H9 (cell line): ENCODE results near the gene TTF2. TPM values are rescaled to one million over a fixed set of nuclear protein-coding genes. Genes with fewer than 3 reads are reported as not detected.

Source experiments
- DNase-seq: peaks from one replicate; pipeline ENCODE4 v3.0.0-alpha.2; 2017
- H2AFZ ChIP-seq: one replicate; pipeline ENCODE4 v1.6.1; 2013; ENCODE audit warnings: mild to moderate bottlenecking, low read length, control low read depth, moderate library complexity
- H2AK5ac ChIP-seq: 2 replicates; pipeline ENCODE4 v1.6.1; 2013; ENCODE audit warnings: low read length, control low read depth, mixed read lengths; ENCODE audit not compliant: insufficient read length
- H2BK120ac ChIP-seq: one replicate; pipeline ENCODE4 v1.6.1; 2013; ENCODE audit warnings: low read depth, mild to moderate bottlenecking, low read length, control low read depth, inconsistent platforms; ENCODE audit not compliant: poor library complexity, severe bottlenecking
- H2BK12ac ChIP-seq: 2 replicates; pipeline ENCODE4 v1.6.1; 2013; ENCODE audit warnings: low read length, control low read depth, mixed read lengths, low read depth; ENCODE audit not compliant: insufficient read length
- H2BK15ac ChIP-seq: 2 replicates; pipeline ENCODE4 v1.6.1; 2013; ENCODE audit warnings: low read depth, low read length, control low read depth
- H2BK20ac ChIP-seq: one replicate; pipeline ENCODE4 v1.6.1; 2013; ENCODE audit warnings: low read depth, mild to moderate bottlenecking, low read length, control low read depth, inconsistent platforms; ENCODE audit not compliant: poor library complexity, severe bottlenecking
- H2BK5ac ChIP-seq: 2 replicates; pipeline ENCODE4 v1.6.1; 2013; ENCODE audit warnings: low read length, control low read depth, mixed read lengths; ENCODE audit not compliant: insufficient read length
- H3K14ac ChIP-seq: 2 replicates; pipeline ENCODE4 v1.6.1; 2013; ENCODE audit warnings: low read length, control low read depth; ENCODE audit not compliant: insufficient read depth
- H3K18ac ChIP-seq: 2 replicates; pipeline ENCODE4 v1.6.1; 2013; ENCODE audit warnings: low read depth, mild to moderate bottlenecking, mixed read lengths, low read length, control low read depth; ENCODE audit not compliant: insufficient read length
- H3K23ac ChIP-seq: 2 replicates; pipeline ENCODE4 v1.6.1; 2013; ENCODE audit warnings: low read length, control low read depth, mixed read lengths, low read depth; ENCODE audit not compliant: insufficient read length
- H3K23me2 ChIP-seq: 2 replicates; pipeline ENCODE4 v1.6.1; 2013; ENCODE audit warnings: low read depth, mild to moderate bottlenecking, mixed read lengths, low read length, control low read depth; ENCODE audit not compliant: insufficient read length, poor library complexity, severe bottlenecking
- H3K27ac ChIP-seq: 2 replicates; pipeline ENCODE4 v1.5.1; 2013; ENCODE audit warnings: low read length, control low read depth, mixed read lengths, low read depth; ENCODE audit not compliant: insufficient read length
- H3K27me3 ChIP-seq: 2 replicates; pipeline ENCODE4 v1.6.1; 2013; ENCODE audit warnings: low read length, control low read depth, inconsistent platforms; ENCODE audit not compliant: insufficient read depth
- H3K4ac ChIP-seq: 2 replicates; pipeline ENCODE4 v1.6.1; 2013; ENCODE audit warnings: low read depth, mild to moderate bottlenecking, control low read depth, inconsistent platforms, low read length, moderate library complexity
- H3K4me1 ChIP-seq: 2 replicates; pipeline ENCODE4 v1.6.1; 2013; ENCODE audit warnings: low read length, control low read depth, inconsistent platforms; ENCODE audit not compliant: insufficient read depth
- H3K4me2 ChIP-seq: 2 replicates; pipeline ENCODE4 v1.6.1; 2013; ENCODE audit warnings: low read length, control low read depth, mixed read lengths; ENCODE audit not compliant: insufficient read length, insufficient read depth
- H3K56ac ChIP-seq: 2 replicates; pipeline ENCODE4 v1.6.1; 2013; ENCODE audit warnings: low read depth, mild to moderate bottlenecking, mixed read lengths, low read length, control low read depth; ENCODE audit not compliant: insufficient read length
- H3K79me1 ChIP-seq: 2 replicates; pipeline ENCODE4 v1.6.1; 2013; ENCODE audit warnings: low read depth, mild to moderate bottlenecking, moderate library complexity, low read length, control low read depth, inconsistent platforms; ENCODE audit not compliant: insufficient read depth, poor library complexity, severe bottlenecking
- H3K79me2 ChIP-seq: 2 replicates; pipeline ENCODE4 v1.6.1; 2013; ENCODE audit warnings: low read length, control low read depth, inconsistent platforms; ENCODE audit not compliant: insufficient read depth
- H3K9ac ChIP-seq: 2 replicates; pipeline ENCODE4 v1.6.1; 2013; ENCODE audit warnings: low read length, control low read depth, mixed read lengths; ENCODE audit not compliant: insufficient read length; ENCODE audit errors: extremely low read depth
- H3K9me3 ChIP-seq: one replicate; pipeline ENCODE4 v1.6.1; 2013; ENCODE audit warnings: low read depth, low read length, inconsistent platforms; ENCODE audit not compliant: control insufficient read depth
- H3T11ph ChIP-seq: one replicate; pipeline ENCODE4 v1.6.1; 2013; ENCODE audit warnings: mild to moderate bottlenecking, low read length, control low read depth, inconsistent platforms
- H4K20me1 ChIP-seq: one replicate; pipeline ENCODE4 v1.6.1; 2013; ENCODE audit not compliant: control insufficient read depth, insufficient read length, insufficient read depth
- H4K5ac ChIP-seq: 2 replicates; pipeline ENCODE4 v1.6.1; 2013; ENCODE audit warnings: low read depth, mild to moderate bottlenecking, mixed read lengths, low read length, control low read depth; ENCODE audit not compliant: insufficient read length
- H4K8ac ChIP-seq: replicated peaks from 2 replicates; pipeline ENCODE4 v1.6.1; 2013; ENCODE audit warnings: low read length, control low read depth, mixed read lengths, low read depth; ENCODE audit not compliant: insufficient read length
- H4K91ac ChIP-seq: 2 replicates; pipeline ENCODE4 v1.6.1; 2013; ENCODE audit warnings: low read depth, mild to moderate bottlenecking, moderate library complexity, mixed read lengths, low read length, control low read depth; ENCODE audit not compliant: insufficient read length
- H3K27ac Mint-ChIP-seq, 3 experiments: 2 replicates in 2 of 3; 3 replicates in 1 of 3; pipeline ENCODE4 v1.8.0; 2020 to 2021; ENCODE audit warnings: mixed read lengths in 3 of 3, mild to moderate bottlenecking in 1 of 3, moderate library complexity in 1 of 3
- H3K27me3 Mint-ChIP-seq: 2 replicates; pipeline ENCODE4 v1.8.0; 2021; ENCODE audit warnings: low read depth, mild to moderate bottlenecking, moderate library complexity, mixed read lengths
- H3K36me3 Mint-ChIP-seq, 3 experiments: 2 replicates in 2 of 3; 3 replicates in 1 of 3; pipeline ENCODE4 v1.8.0; 2020 to 2021; ENCODE audit warnings: low read depth in 3 of 3, mixed read lengths in 3 of 3; ENCODE audit not compliant: insufficient read depth in 1 of 3
- H3K4me1 Mint-ChIP-seq, 2 experiments: 2 replicates each; pipeline ENCODE4 v1.8.0; 2020; ENCODE audit warnings: mixed read lengths in 2 of 2
- H3K4me3 Mint-ChIP-seq, 2 experiments: 2 replicates in 1 of 2; 3 replicates in 1 of 2; pipeline ENCODE4 v1.8.0; 2020 to 2021; ENCODE audit warnings: mild to moderate bottlenecking in 2 of 2, mixed read lengths in 2 of 2, moderate library complexity in 1 of 2
- H3K9me3 Mint-ChIP-seq, 2 experiments: 2 replicates in 1 of 2; 3 replicates in 1 of 2; pipeline ENCODE4 v1.8.0; 2020; ENCODE audit warnings: mild to moderate bottlenecking in 2 of 2, mixed read lengths in 2 of 2, moderate library complexity in 1 of 2
- CTCF ChIP-seq: fragments of 200-600 bp; sonication (generic); conservative IDR thresholded peaks from 3 replicates; pipeline ENCODE4 v1.8.0; 2021; ENCODE audit warnings: antibody characterized with exemption, mild to moderate bottlenecking
- WGBS: extraction: QIAGEN DNeasy Blood & Tissue Kit; methylation state at CpG from one replicate; pipeline ENCODE4 v1.1.7; 2013; ENCODE audit warnings: missing lambda C conversion rate, low lambda C conversion rate, mixed read lengths; ENCODE audit not compliant: insufficient read length; ENCODE audit errors: extremely low coverage; 5-methylcytosine and 5-hydroxymethylcytosine counted together
- total RNA-seq: library from RNA; stranded (reverse); gene quantifications from 2 replicates; pipeline ENCODE4 v1.2.1, GENCODE V29; 2021

TTF2 gene
- total RNA-seq, 1 experiment from 2014 or later, result 86.4 TPM

GRCh38 chr1:117137281-117137855 lies 77.2 kb downstream of the TTF2 start:
- H4K8ac ChIP-seq, result no peak overlapping the region
- H2BK20ac ChIP-seq, result no peak overlapping the region
- H2BK5ac ChIP-seq, result no peak overlapping the region
- H2BK120ac ChIP-seq, result no peak overlapping the region
- H3K27ac Mint-ChIP-seq, result peak overlapping the region in 2 of 3 experiments; percentile 16 to 70; a peak in 4 of 7 replicates
- no peak overlapping the region for H3K23ac ChIP-seq
- no peak overlapping the region for H3K4me2 ChIP-seq
- no peak overlapping the region for H2BK15ac ChIP-seq
- no peak overlapping the region for H2AK5ac ChIP-seq
- no peaks in the 10 kb centered on the region for H3K27me3 ChIP-seq
- no peak for TF ChIP-seq CTCF
- no peaks in the 10 kb centered on the region for H3K9me3 ChIP-seq
- H4K91ac ChIP-seq, result no peak overlapping the region
- no peaks in the 10 kb centered on the region for H3K9me3 Mint-ChIP-seq
- no CpG with 5 or more reads among the region's 3 CpGs for WGBS
- no peak overlapping the region for H3K18ac ChIP-seq
- no peak overlapping the region for H2BK12ac ChIP-seq
- no peaks in the 10 kb centered on the region for H3K79me1 ChIP-seq
- H3K36me3 Mint-ChIP-seq, result no peaks in the 10 kb centered on the region
- DNase-seq, result no peak
- H3K4me1 ChIP-seq, result no peaks in the 10 kb centered on the region; the same call in 1 of the 2 replicates
- H3K79me2 ChIP-seq, result no peaks in the 10 kb centered on the region
- no peak overlapping the region for H3K14ac ChIP-seq
- no peak overlapping the region for H3T11ph ChIP-seq
- no peaks in the 10 kb centered on the region for H3K27me3 Mint-ChIP-seq
- no peaks in the 10 kb centered on the region for H4K20me1 ChIP-seq
- H4K5ac ChIP-seq, result no peak overlapping the region
- H3K56ac ChIP-seq, result no peak overlapping the region
- H3K23me2 ChIP-seq, result no peaks in the 10 kb centered on the region
- H3K4ac ChIP-seq, result no peak overlapping the region
- no peak overlapping the region for H3K9ac ChIP-seq
- H3K27ac ChIP-seq, result no peak overlapping the region
- no peak overlapping the region for H2AFZ ChIP-seq
- H3K4me3 Mint-ChIP-seq, result no peak overlapping the region
- H3K4me1 Mint-ChIP-seq, result peaks cover 39 to 48% of the 10 kb centered on the region in 2 experiments
